Activated CD4-positive, alpha-beta T cell treated with anti-CD3 and anti-CD28 coated beads for 48 hours (primary cell): ENCODE results near the gene ZNF695.

Source experiments
- DNase-seq: peaks from one replicate; pipeline ENCODE4 v3.0.0-alpha.2; 2020

ZNF695 gene

DNA sequence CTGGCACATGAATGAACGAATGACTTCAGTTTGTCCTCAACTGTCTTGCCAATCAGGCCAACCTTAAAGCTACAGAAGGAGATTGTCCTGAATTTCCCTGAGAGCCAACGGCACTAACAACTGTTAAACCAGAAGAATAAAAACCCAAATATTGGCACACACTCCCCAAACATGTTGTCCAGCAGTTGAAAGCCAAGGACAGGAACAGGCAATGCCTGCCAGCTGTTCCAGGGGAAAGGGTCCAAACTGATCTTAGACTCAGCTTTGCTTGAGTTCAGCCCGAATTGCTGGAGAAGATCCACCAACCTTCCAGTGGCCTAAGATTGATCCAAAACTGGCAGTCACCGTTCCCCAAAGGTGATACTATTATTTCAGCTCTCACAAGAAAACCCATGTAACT, 53.7 kb downstream of the ZNF695 start:
- no peak for DNase-seq

DNA sequence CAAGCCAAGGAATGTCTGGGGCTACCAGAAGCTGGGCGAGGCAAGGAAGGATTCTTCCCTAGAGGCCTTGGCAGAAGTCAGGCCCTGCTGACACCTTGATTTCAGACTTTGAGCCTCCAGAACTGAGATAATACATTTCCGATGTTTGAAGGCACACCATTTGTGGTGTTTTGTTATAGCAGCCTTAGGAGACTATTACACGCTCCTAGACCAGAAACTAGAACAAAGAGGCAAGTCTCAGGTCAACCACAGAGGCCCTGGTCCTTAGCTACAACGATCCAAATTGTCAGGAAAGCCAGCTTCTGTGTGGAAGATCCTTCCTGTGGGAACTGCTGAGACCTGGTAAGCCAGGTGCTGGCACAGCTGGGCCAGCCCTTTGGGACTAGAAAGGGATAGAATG, 56.4 kb downstream of the ZNF695 start:
- no peak for DNase-seq

DNA sequence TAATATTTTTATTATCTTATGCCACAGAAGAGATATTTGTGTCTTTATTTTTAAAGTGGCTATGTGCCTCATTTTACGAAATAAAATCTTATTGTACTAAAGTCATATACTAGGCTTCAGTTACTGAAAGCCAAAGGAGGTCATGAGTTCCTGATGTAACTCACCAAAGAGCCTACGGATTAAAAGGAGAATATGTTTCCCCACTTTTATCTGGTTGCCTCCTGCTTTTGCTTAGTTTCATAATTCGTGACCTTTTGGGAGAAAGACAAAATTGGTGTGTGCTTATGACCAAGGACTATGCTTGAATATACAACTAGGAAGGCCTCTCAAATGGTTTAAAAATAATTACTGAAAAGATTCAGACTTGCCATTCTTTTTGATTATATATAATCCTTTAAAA, 57.9 kb downstream of the ZNF695 start:
- no peak for DNase-seq

DNA sequence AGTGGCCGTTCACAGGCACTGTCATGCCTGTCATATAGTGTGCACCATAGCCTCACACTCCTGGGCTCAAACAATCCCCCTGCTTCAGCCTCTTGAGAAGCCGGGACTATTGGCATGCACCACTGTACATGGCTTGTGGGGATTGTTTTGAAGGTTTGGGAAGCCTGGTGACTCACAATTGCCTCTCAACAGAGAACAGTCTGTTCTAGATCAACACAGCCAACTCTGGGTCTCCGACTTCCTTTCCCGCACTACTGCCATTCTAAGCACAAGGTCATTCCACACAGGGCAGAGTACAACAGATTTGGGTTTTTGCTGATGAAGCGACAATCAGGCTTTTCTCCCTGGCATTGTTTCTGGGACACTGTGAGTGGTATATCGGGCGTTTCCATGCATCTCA, 60.6 kb downstream of the ZNF695 start:
- no peak for DNase-seq

DNA sequence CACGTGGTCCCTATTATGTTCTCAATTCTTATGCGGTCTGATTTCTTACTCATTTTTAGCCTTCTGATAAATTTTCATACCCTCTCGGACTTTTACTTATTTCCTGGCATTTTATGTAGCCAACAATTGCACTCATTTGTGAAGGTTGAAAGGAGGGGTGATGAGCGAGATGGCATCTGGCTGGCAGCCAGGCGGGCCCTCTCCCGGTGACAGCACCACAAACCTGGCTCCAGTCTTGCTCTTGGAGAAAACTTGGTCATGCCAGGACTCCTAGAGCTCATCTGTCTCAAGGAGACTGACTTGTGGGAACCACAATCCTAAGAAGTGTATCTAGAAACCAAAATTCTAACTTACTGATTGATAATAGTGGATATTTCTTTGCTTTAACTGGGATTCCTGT, 61.5 kb downstream of the ZNF695 start:
- DNase-seq, result no peak
